NCI-H748 (cell line): ENCODE measurements around the gene MMP24.
A peak's percentile ranks its signal among the peaks of the same experiment; 100 is the strongest.
"Not testable (repeated sequence)": the region's sequence is repeated elsewhere in the genome, so short reads cannot be mapped to it uniquely, and the experiment has no call there.

Experiments
- DNase-seq: peaks from one replicate; lab custom pipeline; 2025; ENCODE audit not compliant: unreplicated experiment; lab: John Stamatoyannopoulos, UW

MMP24 gene

DNA sequence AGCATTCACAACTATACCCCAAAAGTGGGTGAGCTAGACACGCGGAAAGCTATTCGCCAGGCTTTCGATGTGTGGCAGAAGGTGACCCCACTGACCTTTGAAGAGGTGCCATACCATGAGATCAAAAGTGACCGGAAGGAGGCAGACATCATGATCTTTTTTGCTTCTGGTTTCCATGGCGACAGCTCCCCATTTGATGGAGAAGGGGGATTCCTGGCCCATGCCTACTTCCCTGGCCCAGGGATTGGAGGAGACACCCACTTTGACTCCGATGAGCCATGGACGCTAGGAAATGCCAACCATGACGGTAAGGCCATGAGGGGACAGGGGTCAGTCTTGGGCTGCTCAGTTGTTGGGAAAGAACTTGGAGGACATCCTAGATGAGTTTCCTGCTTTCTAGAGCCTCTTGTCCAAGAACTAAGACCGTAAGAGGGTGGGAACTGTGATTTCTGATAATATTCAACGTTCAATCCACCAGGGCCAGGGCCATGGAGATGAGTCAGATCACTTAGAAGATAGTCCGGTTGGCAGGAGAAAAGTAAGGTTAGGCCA lies 28.0 kb downstream of the MMP24 start:
- no peak for DNase-seq

DNA sequence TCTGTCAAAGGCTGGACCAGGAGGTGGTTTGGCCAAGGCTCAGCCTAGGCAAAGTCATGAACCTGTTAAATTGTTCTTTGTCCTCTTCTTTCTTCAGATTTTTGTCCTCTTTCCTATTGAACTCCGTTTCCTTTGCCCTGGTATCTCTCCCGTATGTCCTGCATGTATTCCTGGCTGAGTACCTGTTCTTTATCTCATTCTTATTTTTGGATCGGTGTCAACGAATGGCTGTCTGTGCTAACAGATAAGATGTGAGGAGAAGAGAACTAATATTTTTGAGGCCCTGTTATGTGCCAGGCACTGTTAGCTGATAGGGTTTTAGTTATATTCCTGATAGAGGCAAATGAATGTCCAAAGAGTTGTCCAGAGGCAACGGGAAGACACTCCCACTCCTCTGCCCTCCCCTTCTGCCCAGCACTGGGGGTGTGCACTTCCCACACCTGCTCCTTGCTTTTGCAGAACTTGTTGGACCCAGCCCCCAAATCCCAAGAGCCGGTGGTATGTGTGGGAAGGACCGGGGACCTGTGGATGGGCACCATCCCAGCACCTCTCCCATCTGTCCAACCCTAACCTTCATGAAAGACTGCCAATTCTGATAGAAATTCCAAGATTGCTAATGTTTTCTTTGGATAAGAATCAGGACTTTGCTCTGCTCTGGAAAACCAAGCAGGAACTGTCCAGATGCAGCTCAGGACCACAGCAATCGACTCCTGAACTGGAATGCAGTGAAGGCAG lies 30.9 kb downstream of the MMP24 start:
- no peak for DNase-seq

DNA sequence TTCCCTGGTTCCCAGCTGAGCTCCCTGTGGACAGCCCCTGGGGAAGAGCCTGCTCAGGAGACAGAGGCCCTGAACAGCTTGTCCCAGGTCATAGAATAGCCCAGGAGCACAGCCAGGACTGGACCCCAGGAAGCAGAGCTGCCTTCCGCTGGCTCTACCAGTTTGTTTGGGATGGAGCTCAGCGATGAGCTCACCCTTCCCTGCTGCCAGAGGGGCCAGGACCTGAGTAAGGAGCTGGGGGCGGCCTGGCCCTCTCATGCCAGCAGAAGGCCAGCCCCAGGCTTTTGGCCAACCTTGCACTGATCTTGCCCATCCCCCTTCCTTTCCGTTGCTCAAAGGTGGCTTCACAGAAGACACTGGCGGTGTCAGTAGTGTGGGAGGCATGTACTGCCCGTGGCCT lies 33.9 kb downstream of the MMP24 start:
- no peak for DNase-seq

DNA sequence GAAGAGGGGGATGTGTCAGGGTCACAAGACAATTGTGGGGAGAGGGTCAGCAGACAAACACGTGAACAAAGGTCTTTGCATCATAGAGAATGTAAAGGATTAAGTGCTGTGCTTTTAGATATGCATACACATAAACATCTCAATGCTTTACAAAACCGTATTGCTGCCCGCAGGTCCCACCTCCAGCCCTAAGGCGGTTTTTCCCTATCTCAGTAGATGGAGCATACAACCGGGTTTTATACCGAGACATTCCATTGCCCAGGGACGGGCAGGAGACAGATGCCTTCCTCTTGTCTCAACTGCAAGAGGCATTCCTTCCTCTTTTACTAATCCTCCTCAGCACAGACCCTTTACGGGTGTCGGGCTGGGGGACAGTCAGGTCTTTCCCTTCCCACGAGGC lies 35.8 kb downstream of the MMP24 start:
- DNase-seq, result not testable (repeated sequence)

DNA sequence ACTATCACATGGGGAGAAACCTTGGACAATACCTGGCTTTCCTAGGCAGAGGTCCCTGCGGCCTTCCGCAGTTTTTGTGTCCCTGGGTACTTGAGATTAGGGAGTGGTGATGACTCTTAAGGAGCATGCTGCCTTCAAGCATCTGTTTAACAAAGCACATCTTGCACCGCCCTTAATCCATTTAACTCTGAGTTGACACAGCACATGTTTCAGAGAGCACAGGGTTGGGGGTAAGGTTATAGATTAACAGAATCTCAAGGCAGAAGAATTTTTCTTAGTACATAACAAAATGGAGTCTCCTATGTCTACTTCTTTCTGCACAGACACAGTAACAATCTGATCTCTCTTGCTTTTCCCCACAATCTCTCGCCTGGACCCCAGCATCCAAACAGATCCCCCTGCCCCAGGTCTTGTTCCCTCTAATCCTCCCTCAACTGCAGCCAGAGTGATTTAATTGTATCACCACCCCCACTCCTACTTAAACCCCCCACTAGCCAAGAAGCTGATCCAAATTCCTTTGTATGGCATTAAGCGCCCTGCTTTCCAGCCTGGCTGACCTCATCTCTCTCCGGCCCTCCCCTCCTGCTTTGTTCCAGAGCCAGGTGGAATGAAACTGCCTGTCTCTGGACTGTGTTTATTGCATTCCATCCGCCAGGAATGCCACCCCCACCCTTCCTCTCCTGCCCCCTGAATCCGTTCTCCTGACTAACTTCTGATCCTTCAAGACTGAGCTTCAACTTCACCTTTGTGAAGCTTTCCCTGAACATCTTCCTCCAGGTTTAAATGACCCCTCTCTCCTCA lies 36.4 kb downstream of the MMP24 start:
- not testable (repeated sequence) for DNase-seq

DNA sequence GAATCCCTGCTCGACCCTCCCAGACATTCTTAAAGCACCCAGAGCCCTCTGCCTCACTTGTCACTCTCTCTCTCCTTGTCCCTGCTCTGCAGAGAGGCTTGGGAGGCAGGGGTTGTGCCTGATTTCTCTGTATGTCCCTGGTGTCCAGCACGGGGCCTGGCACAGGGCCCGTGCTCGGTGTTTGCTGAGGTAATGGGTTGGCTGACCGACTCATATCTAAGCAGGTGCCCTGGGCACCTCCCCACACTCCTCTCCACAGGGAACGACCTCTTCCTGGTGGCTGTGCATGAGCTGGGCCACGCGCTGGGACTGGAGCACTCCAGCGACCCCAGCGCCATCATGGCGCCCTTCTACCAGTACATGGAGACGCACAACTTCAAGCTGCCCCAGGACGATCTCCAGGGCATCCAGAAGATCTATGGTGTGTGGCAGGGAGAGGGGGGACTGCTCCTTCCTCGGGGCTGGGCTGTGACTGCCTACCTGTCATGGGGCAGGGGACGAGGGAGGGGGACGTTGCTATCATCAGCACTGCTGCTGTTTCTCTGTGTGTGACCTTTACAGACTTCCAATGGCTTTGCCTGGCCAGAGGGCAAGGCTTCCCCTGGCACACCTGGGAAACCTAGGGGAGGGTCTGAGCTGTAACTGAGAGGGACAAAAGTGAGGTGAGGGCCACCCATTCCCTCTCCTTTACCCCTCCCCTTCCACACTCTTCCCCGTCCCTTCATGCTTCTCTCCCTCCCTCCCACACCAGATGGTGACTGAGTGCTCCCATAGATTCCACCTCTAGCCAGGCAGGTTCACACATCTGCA lies 37.2 kb downstream of the MMP24 start:
- DNase-seq, result no peak

DNA sequence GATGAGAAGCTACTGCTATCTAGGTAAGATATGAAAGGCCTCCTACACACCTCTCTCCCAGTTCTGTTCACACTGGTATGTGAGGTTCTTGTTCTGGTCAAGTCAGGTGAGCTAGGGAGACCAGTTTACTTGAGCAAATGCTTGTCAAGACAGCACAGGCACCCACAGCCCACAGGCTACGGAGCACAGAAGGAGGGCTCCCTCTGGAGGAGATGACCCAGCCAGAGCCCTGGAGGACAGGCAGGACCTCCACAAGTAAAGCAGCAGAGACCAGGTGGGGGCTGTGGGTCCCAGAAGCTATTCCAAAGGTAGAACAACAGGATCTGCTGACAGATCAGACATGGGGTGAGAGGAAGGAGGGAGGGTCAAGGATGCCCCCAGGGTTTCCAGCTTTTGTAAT lies 38.3 kb downstream of the MMP24 start:
- no peak for DNase-seq

DNA sequence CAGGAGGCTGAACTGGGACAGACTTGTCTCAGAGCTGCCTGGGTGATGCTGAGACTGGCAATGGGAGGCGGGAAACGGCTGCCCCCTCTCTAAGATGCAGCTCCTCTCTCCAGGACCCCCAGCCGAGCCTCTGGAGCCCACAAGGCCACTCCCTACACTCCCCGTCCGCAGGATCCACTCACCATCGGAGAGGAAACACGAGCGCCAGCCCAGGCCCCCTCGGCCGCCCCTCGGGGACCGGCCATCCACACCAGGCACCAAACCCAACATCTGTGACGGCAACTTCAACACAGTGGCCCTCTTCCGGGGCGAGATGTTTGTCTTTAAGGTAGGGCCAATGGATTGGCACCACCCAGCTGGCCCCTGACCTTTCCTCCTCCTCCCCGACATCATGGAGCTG lies 40.6 kb downstream of the MMP24 start:
- DNase-seq, result no peak

DNA sequence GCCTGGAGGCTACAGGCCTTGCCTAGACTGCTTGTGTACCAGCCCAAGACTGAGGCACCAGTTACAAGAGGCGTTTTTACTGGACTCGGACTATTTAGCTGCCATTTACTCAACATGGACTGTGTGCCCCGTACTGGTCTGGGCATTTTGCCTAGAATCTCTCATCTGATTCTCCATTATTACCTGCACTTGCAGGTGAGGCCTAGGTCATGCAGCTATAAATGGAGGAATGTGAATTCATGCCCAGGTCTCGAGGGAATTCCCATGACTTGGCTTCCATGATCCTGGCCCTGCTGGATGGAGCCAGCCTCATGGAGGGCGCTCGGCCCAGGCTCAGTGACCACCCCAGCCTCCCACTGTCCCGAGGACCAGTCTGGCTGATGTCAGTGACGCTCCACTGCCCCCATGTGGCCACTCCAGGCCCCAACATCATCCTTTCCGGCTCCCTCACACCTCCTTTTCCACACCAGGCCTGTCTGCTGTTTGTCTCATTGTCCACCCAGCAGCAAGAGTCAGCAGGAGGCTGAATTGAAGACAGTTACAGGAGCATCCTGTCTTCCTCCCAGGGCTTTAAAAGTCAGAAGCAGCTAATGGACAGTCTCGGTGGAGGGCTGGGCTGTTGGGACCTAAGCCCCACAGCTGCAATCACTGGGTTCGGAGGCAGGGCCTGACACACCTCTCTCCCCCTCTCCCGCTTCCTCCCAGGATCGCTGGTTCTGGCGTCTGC lies 42.7 kb downstream of the MMP24 start:
- peak; percentile 36 for DNase-seq

DNA sequence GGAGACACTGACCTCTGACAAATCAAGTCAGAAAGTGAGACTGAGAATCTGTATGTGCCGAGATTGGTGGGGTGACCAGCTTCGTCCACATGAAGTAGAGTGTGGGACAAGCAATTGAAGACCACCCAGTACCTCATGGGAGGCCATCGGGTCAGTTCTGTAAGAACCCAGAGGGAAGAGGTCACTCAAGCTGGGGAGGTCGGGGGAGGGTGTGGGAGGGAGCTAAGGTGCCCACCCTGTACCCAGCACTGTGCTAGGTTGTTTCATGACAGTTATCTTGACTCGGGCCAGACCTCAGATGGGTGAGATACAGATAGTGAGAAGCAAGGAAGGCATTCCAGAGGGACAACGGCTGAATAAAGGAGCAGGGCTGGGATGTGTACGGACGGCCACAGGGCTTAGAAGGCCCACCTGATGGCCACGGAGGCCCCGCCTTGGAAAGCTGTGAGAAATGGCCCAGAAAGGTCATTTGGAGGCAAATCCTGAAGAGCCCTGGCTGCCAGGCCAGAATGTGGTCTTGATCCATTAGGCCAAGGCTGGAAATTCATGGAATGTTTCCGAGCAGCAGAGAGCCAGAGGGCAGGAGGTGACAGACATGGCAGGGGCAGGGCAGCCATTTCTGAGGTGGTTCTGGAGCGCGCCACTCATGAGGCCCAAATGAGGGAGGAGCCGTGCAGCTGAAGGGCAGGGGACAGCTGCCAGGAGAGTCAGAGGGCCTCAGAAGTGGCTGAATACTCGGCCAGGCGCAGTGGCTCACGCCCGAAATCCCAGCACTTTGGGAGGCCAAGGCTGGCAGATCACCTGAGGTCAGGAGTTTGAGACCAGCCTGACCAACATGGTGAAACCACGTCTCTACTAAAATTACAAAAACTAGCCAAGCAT lies 43.8 kb downstream of the MMP24 start:
- no peak for DNase-seq

DNA sequence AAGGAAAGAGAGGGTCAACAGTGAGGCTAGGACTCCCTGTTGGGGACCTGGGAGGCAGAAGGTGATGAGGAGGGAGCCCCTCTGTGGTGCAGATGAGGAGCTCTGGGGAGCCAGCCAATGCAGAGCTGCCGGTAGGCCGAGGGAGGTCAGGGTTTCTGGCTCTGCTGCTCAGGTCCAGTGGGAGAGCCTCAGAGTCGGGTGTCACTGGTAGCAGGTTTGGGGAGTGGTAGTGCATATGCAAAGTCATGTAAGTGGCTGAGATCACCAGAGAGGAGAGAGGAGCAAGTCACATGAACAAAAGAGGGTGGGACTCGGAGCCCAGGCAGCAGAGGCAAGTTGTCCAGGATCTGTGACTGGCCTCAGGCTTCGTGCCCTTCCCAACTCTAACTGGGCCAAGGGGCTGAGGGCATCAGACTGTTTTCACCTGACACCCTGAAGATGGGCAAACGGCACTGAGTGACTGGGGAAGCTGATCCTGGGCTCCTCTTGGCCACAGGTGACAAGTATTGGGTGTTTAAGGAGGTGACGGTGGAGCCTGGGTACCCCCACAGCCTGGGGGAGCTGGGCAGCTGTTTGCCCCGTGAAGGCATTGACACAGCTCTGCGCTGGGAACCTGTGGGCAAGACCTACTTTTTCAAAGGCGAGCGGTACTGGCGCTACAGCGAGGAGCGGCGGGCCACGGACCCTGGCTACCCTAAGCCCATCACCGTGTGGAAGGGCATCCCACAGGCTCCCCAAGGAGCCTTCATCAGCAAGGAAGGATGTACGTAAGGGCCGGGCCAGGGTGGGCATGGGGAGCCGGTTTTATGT lies 44.8 kb downstream of the MMP24 start:
- DNase-seq, result no peak

DNA sequence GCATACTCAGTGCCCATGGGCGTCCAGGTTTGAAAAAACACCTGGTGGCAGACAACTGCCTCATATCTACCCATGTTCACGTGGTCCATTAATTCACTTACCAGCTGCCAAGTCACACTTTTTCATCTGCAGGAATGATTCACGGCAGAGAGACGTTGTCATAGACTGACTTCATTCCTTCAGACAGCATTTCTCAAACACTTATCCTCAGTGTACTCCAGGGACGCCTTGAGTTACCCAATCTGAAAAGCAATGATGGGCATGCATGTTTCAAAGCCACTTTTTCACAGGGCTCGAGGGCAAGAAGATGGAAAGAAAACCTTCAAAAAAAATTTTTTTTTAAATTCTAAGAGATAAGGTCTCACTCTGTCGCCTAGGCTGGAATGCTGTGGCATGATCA lies 45.4 kb downstream of the MMP24 start:
- DNase-seq, result no peak

DNA sequence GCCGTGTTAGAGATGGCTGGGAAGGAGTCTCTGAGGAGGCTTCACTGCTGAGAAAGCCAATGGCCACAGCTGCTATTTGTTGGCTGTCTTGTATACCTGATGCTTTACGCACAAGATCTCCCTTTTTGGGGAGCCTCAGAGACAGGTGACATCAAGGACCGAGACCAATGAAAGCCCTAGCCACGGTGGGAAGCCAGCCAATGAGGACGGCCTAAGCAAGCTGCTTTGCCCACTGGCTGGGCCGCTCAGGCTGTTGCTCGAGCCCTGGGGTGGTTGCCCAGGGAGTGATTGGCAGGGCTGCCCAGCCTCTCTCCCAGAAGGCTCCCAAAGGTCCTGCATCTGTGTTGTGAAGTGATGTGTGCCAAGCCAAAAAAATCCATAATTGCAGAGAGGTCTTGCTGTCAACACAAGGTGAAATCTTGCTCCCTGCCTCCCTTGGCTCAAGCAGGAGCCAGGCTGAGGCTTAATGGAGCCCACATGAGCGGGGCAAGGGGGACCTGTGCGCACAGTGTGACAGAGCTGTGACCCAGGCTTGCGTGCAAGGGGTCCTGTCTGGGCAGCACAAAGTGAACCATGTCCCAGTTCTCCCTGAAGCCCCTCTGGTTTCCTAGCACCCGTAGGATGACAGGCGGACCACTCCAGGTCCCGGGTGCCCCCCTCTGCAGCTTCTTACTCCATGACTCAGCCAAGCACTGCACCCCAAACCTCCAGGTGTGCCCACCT lies 47.1 kb downstream of the MMP24 start:
- no peak for DNase-seq

DNA sequence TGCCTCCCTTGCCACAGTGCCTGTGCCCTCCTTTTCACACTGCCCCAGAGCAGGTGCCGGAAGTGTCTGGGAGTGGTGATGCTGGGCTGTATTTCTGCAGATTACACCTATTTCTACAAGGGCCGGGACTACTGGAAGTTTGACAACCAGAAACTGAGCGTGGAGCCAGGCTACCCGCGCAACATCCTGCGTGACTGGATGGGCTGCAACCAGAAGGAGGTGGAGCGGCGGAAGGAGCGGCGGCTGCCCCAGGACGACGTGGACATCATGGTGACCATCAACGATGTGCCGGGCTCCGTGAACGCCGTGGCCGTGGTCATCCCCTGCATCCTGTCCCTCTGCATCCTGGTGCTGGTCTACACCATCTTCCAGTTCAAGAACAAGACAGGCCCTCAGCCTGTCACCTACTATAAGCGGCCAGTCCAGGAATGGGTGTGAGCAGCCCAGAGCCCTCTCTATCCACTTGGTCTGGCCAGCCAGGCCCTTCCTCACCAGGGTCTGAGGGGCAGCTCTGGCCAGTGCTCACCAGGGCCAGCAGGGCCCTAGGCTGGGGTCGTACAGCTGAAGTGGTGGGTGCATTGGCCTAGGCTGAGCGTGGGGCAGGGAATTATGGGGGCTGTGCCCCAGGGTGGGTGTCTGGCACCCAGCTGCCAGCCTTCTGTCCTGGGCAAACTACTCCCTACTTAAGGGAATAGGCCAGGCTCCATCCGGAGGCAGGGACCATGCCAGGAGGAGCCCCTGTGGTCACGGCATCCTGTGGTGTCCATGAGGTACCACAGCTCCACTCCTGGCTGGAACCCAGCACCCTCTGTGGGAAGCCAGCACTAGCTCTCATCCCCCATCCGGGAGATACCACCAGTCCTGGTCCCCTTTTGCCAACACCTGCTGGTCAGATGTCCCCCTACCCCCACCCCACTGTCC lies 47.9 kb downstream of the MMP24 start:
- no peak for DNase-seq

DNA sequence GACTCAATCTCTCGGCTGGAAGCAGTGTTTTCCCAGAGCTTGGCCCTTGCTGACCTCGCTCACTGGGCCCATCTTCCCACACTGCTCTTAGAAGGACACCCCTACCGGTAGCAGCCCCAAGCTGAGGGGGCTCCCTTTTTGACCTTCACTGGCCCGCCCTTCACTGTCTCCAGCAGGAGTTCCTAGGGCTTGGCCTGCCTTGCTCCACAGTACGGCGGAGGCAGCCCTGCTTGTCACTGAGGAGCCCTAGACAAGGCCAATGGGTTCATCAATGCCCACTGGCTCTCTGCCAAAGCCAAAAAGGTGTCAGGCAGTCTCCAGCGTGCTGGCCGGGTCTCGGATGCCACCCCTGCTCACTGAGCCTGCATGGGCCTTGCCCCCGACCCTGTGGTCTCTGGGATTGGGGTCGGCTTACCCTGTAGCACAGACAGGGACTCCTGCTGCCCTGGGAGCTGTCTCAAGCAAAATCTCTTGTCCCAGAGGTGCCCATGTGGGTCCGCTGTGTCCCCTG lies 49.3 kb downstream of the MMP24 start:
- no peak for DNase-seq

DNA sequence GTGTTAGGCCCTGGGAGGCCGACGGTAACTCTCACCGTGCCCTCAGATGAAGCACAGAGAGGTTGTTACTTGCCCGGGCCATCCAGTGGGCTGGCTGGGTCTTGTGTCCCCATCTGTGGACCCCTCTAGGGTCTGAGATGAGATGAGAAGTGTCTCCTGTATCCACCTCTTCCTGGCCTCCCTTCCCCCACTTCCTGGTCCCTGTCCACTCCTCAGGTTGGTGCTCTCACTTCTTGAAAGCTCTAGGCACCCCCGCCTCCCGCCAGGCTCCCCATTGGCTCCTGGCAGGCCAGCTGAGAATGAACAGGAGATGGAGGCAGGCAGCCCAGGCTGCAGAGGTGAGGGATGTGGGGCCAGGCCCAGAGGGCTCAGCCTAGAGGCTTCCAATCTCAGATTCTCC lies 49.9 kb downstream of the MMP24 start:
- no peak for DNase-seq

DNA sequence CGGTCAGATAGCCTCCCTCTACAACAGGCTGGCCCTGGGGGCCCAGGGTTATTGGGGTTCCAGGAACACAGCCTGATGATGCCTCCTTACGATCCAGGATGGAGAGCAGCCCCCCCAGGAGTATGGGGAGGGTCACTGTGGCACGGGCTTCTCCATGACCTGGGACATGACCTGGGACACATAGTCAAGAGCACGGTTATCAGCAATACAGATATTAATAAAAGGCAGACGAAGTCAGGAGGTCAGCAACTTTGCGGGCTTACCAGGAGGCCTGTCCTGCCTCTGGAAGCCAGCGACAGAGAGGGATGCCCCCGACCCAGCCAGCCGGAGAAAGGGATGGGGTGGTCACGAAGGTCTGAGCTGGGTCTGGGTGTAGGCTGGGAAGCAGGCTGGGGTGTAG lies 50.6 kb downstream of the MMP24 start:
- no peak for DNase-seq
